Neuronal stem cell (in vitro differentiated cells): ENCODE data around the gene ZMAT5.
A peak's percentile ranks its signal among the peaks of the same experiment; 100 is the strongest.

Experiments
- DNase-seq: peaks from one replicate; pipeline ENCODE4 v3.0.0-alpha.2; 2013; ENCODE audit warnings: low spot score
- H2AFZ ChIP-seq: one replicate; pipeline ENCODE4 v1.6.1; 2013; ENCODE audit warnings: mild to moderate bottlenecking, low read length, inconsistent platforms
- H2AK5ac ChIP-seq: 2 replicates; pipeline ENCODE4 v1.6.1; 2013; ENCODE audit warnings: low read depth, mild to moderate bottlenecking, inconsistent platforms, low read length, moderate library complexity, mixed read lengths
- H2BK120ac ChIP-seq: 2 replicates; pipeline ENCODE4 v1.6.1; 2013; ENCODE audit warnings: low read depth, mild to moderate bottlenecking, inconsistent platforms, low read length, moderate library complexity, mixed read lengths
- H2BK12ac ChIP-seq: one replicate; pipeline ENCODE4 v1.6.1; 2013; ENCODE audit warnings: low read length, inconsistent platforms
- H2BK15ac ChIP-seq: 2 replicates; pipeline ENCODE4 v1.6.1; 2013; ENCODE audit warnings: mild to moderate bottlenecking, low read length, inconsistent platforms, mixed read lengths
- H2BK5ac ChIP-seq: one replicate; pipeline ENCODE4 v1.6.1; 2013; ENCODE audit warnings: inconsistent platforms, mild to moderate bottlenecking, low read length, moderate library complexity
- H3K14ac ChIP-seq: one replicate; pipeline ENCODE4 v1.6.1; 2013; ENCODE audit warnings: low read length, inconsistent platforms
- H3K18ac ChIP-seq: 2 replicates; pipeline ENCODE4 v1.6.1; 2013; ENCODE audit warnings: low read length, inconsistent platforms
- H3K23ac ChIP-seq: 2 replicates; pipeline ENCODE4 v1.6.1; 2013; ENCODE audit warnings: low read depth, mild to moderate bottlenecking, mixed read lengths, low read length, inconsistent platforms; ENCODE audit not compliant: poor library complexity
- H3K27ac ChIP-seq: replicated peaks from 3 replicates; pipeline ENCODE4 v1.5.1; 2013; ENCODE audit warnings: low read length, inconsistent platforms
- H3K27me3 ChIP-seq, 3 experiments: 2 replicates each; pipeline ENCODE4 v1.6.1; 2013; ENCODE audit warnings: low read length in 3 of 3, mild to moderate bottlenecking in 2 of 3, inconsistent platforms in 1 of 3, low read depth in 1 of 3, mixed read lengths in 1 of 3, moderate library complexity in 1 of 3; ENCODE audit not compliant: control insufficient read depth in 3 of 3, insufficient read depth in 3 of 3
- H3K36me3 ChIP-seq, 2 donors: replicated peaks in 1 of 2; 2 replicates each; pipeline ENCODE4 v1.6.1; 2013; ENCODE audit warnings: low read length in 2 of 2; ENCODE audit not compliant: control insufficient read depth in 2 of 2, insufficient read depth in 2 of 2
- H3K4ac ChIP-seq: 2 replicates; pipeline ENCODE4 v1.6.1; 2013; ENCODE audit warnings: inconsistent platforms, mild to moderate bottlenecking, low read length, moderate library complexity
- H3K4me1 ChIP-seq, 2 donors: 1 replicate in 1 of 2; 2 replicates in 1 of 2; pipeline ENCODE4 v1.6.1; 2013; ENCODE audit warnings: low read length in 2 of 2, low read depth in 1 of 2; ENCODE audit not compliant: control insufficient read depth in 2 of 2, insufficient read depth in 1 of 2
- H3K4me2 ChIP-seq: one replicate; pipeline ENCODE4 v1.6.1; 2013; ENCODE audit warnings: mild to moderate bottlenecking, low read length, inconsistent platforms; ENCODE audit not compliant: insufficient read depth, poor library complexity, severe bottlenecking
- H3K4me3 ChIP-seq, 2 donors: 2 replicates each; pipeline ENCODE4 v1.5.1; 2013; ENCODE audit warnings: low read length in 2 of 2, mild to moderate bottlenecking in 2 of 2, inconsistent platforms in 1 of 2, moderate library complexity in 1 of 2
- H3K79me1 ChIP-seq: one replicate; pipeline ENCODE4 v1.6.1; 2013; ENCODE audit warnings: low read depth, mild to moderate bottlenecking, inconsistent platforms, low read length, moderate library complexity
- H3K9ac ChIP-seq: one replicate; pipeline ENCODE4 v1.6.1; 2013; ENCODE audit warnings: mild to moderate bottlenecking, low read depth, low read length, inconsistent platforms; ENCODE audit not compliant: poor library complexity
- H3K9me3 ChIP-seq, 2 donors: replicated peaks in 1 of 2; 2 replicates each; pipeline versions ENCODE3 to v1.6.1; 2013; ENCODE audit warnings: low read length in 2 of 2, mild to moderate bottlenecking in 2 of 2, inconsistent platforms in 1 of 2, low read depth in 1 of 2, mixed read lengths in 1 of 2, moderate library complexity in 1 of 2; ENCODE audit not compliant: control insufficient read depth in 2 of 2, insufficient read depth in 1 of 2
- H4K8ac ChIP-seq: one replicate; pipeline ENCODE4 v1.6.1; 2013; ENCODE audit warnings: low read depth, mild to moderate bottlenecking, inconsistent platforms, low read length, moderate library complexity
- H4K91ac ChIP-seq: one replicate; pipeline ENCODE4 v1.6.1; 2013; ENCODE audit warnings: low read length, low read depth, mild to moderate bottlenecking, inconsistent platforms; ENCODE audit not compliant: poor library complexity
- WGBS, 2 donors: extraction: QIAGEN DNeasy Blood & Tissue Kit; methylation state at CpG; one replicate each; pipeline ENCODE4 v1.1.7; 2013; ENCODE audit warnings: missing lambda C conversion rate in 2 of 2, mixed read lengths in 1 of 2; ENCODE audit not compliant: insufficient read length in 2 of 2, insufficient replicate concordance in 1 of 2; ENCODE audit errors: extremely low coverage in 2 of 2; 5-methylcytosine and 5-hydroxymethylcytosine counted together

Gene ZMAT5

DNA sequence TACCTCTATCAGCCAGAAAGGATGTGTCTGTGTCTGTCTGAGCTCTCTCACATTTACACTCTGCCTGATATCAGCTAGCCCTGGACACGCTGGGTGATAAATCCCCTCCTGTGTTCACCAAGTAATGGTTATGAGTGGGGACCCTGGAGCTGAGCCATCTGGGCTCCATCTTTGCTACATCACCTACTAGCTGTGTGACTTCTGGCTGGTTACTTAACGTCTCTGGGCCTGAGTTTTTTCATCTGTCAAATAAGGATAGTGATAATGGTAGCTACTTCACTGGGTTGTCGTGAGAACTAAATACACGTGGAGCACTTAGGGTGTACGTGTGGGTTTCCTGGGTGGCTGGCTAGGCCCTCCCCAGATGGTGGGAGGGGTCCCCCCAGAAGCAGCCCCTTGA lies 23.3 kb upstream of the ZMAT5 start:
- Histone ChIP-seq H2BK12ac (no peak overlapping the region), H3K9me3 (no peaks in the 10 kb centered on the region), H2AK5ac (no peak overlapping the region), H2AFZ (no peak overlapping the region), H2BK15ac (no peak overlapping the region), H3K27me3 (no peaks in the 10 kb centered on the region), H3K36me3 (peaks cover 18 to 66% of the 10 kb centered on the region in 2 donors), H3K4me3 (no peak overlapping the region), H3K18ac (no peak overlapping the region), H2BK120ac (no peak overlapping the region), H3K14ac (no peak overlapping the region), H3K4ac (no peak overlapping the region), H3K27ac (no peak overlapping the region), H3K4me1 (no peaks in the 10 kb centered on the region), H4K8ac (no peak overlapping the region), H4K91ac (no peak overlapping the region), H3K79me1 (peaks cover 2% of the 10 kb centered on the region), H3K9ac (no peak overlapping the region), H3K4me2 (no peak overlapping the region), H2BK5ac (no peak overlapping the region), H3K23ac (no peak overlapping the region)
- WGBS, 2 donors = no CpG with 5 or more reads among the region's 5 CpGs
- no peak for DNase-seq

- no peak for DNase-seq
- peaks cover 18 to 57% of the 10 kb centered on the region in 2 donors for H3K36me3 ChIP-seq
- no peak overlapping the region for H3K27ac ChIP-seq
These were observed 21.8 kb upstream of the ZMAT5 start for GRCh38 chr22:29788339-29789279.

DNA sequence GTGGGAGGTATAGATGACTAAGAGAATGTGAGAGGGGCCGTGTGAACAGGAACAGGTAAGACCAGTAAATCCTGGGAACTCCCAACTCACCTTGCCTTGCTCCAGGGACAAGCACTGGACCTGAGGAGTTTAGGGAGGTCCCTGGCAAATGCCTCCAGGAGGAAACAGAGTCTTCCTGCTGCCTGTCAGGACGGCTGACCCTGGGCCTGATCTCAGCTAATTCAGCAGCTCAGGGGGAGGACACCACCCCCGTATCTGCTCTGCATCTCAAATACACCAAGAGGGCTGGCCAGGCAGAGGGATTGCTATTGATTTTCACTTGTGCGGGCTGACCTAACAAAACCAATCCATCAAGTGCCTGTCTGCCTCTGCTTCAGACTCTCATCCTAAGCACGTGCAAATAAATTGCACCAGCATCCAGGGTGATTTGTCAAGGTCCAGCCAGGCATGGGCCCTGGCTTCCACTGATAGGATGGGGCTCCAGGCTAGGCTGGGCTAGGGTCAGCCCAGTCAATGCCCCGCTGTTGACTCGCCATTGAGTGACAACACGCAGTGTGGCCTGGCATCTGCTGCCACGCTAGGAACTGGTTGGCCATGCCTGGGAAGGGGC lies 20.7 kb upstream of the ZMAT5 start:
- no peak for DNase-seq
- no peak overlapping the region for H2BK12ac ChIP-seq

More at GRCh38 chr22:29788339-29789279, 21.8 kb upstream of the ZMAT5 start:
- Histone ChIP-seq H4K8ac (no peak overlapping the region), H4K91ac (no peak overlapping the region), H3K4ac (no peak overlapping the region), H3K27me3 (no peaks in the 10 kb centered on the region), H3K79me1 (peaks cover 2% of the 10 kb centered on the region), H3K9me3 (no peaks in the 10 kb centered on the region), H2BK120ac (no peak overlapping the region), H2AFZ (no peak overlapping the region), H2BK5ac (no peak overlapping the region), H3K9ac (no peak overlapping the region), H2AK5ac (no peak overlapping the region), H3K23ac (no peak overlapping the region), H3K4me1 (peaks cover 0 to 2% of the 10 kb centered on the region in 2 donors), H2BK15ac (no peak overlapping the region), H3K14ac (no peak overlapping the region), H3K18ac (no peak overlapping the region), H3K4me3 (no peak overlapping the region), H3K4me2 (no peak overlapping the region), H2BK12ac (no peak overlapping the region)
- no CpG with 5 or more reads among the region's 27 CpGs for WGBS, 2 donors

DNA sequence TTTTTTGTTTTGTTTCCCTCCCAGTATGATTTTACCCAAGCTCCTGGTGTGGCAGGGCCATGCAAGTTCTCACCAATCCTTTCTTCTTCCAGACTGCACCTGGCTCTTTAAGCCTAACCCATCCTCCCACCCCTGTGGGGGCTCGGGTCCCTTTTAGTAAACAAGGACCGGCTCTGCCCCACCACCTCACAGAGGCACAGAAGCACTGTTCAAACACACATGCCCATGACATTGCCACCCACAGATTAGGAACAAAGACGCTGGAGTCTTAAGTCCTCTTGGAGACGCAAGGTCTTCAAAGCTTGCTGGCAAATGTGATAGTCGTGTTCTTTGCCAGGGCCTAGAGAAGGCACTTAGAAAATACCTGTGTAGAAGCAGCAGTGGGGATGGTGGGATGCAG lies 19.2 kb upstream of the ZMAT5 start:
- no peak overlapping the region for H3K4me3 ChIP-seq
- DNase-seq = no peak
- no peak overlapping the region for H2BK15ac ChIP-seq
- H3K4me2 ChIP-seq = no peak overlapping the region
- H3K14ac ChIP-seq = no peak overlapping the region
- no peak overlapping the region for H3K4ac ChIP-seq
- peaks cover 10 to 33% of the 10 kb centered on the region in 2 donors for H3K36me3 ChIP-seq
- H3K79me1 ChIP-seq = peaks cover 2% of the 10 kb centered on the region
- no peak overlapping the region for H2BK12ac ChIP-seq
- no peak overlapping the region for H2AK5ac ChIP-seq
- no peak overlapping the region for H2BK120ac ChIP-seq
- no peak overlapping the region for H2AFZ ChIP-seq
- no peaks in the 10 kb centered on the region for H3K9me3 ChIP-seq
- peaks cover under 1 to 5% of the 10 kb centered on the region in 2 donors for H3K4me1 ChIP-seq
- no peak overlapping the region for H2BK5ac ChIP-seq
- no peak overlapping the region for H3K18ac ChIP-seq
- no peak overlapping the region for H3K27ac ChIP-seq
- no CpG with 5 or more reads among the region's 5 CpGs for WGBS, 2 donors
- H3K27me3 ChIP-seq = no peaks in the 10 kb centered on the region
- no peak overlapping the region for H4K8ac ChIP-seq
- H4K91ac ChIP-seq = no peak overlapping the region
- no peak overlapping the region for H3K23ac ChIP-seq
- H3K9ac ChIP-seq = no peak overlapping the region

More for the DNA sequence above, 20.7 kb upstream of the ZMAT5 start:
- Histone ChIP-seq H2BK15ac (no peak overlapping the region), H2BK120ac (no peak overlapping the region), H3K23ac (no peak overlapping the region), H3K36me3 (peaks cover 13 to 46% of the 10 kb centered on the region in 2 donors), H2BK5ac (no peak overlapping the region), H3K4me1 (peaks cover 0 to 2% of the 10 kb centered on the region in 2 donors), H3K14ac (no peak overlapping the region), H2AK5ac (no peak overlapping the region), H3K27ac (no peak overlapping the region), H3K18ac (no peak overlapping the region), H2AFZ (no peak overlapping the region), H3K9me3 (no peaks in the 10 kb centered on the region), H3K4ac (no peak overlapping the region), H3K4me3 (no peak overlapping the region), H3K27me3 (no peaks in the 10 kb centered on the region), H4K8ac (no peak overlapping the region), H3K4me2 (no peak overlapping the region), H3K79me1 (peaks cover 2% of the 10 kb centered on the region), H3K9ac (peak overlapping the region; percentile 53), H4K91ac (no peak overlapping the region)
- no CpG with 5 or more reads among the region's 9 CpGs for WGBS, 2 donors
